A549 (cell line): ENCODE measurements around the gene CDT1.

Experiments used
- CBX2 ChIP-seq: fragments of 200-600 bp; sonication (generic); IDR thresholded peaks from 2 replicates; pipeline ENCODE4 v1.6.1; 2016; ENCODE audit warnings: low read depth, mild to moderate bottlenecking, borderline replicate concordance
- CEBPB ChIP-seq, 2 experiments: fragments of >200 bp in 1 of 2; sonication (Bioruptor Twin) in 1 of 2; formaldehyde crosslinking in 1 of 2; IDR thresholded peaks; 2 replicates each; pipeline ENCODE4 v1.6.1; 2012 to 2016
- EHMT2 ChIP-seq: fragments of 200-600 bp; sonication (generic); IDR thresholded peaks from 2 replicates; pipeline ENCODE4 v1.6.1; 2016; ENCODE audit warnings: antibody characterized with exemption, low read depth, mild to moderate bottlenecking, moderate library complexity
- EP300 ChIP-seq, 2 experiments: fragments of >200 bp; sonication (Bioruptor Twin); formaldehyde crosslinking; IDR thresholded peaks; 2 replicates in 1 of 2; 3 replicates in 1 of 2; pipeline ENCODE4 v1.6.1; 2016 to 2017
- HEYL ChIP-seq: fragments of 250-450 bp; sonication (Bioruptor Pico); IDR thresholded peaks from 2 replicates; pipeline ENCODE4 v1.8.0; 2021; ENCODE audit warnings: mild to moderate bottlenecking, moderate library complexity
- JUN ChIP-seq, 2 experiments: fragments of >200 bp; sonication (Bioruptor Twin); formaldehyde crosslinking; IDR thresholded peaks; 2 replicates in 1 of 2; 3 replicates in 1 of 2; pipeline ENCODE4 v1.6.1; 2016 to 2017
- NFE2L2 ChIP-seq: fragments of 150-350 bp; conservative IDR thresholded peaks from 2 replicates; pipeline ENCODE4 v1.6.1; 2014; ENCODE audit warnings: low read length
- NR3C1 ChIP-seq: fragments of >200 bp; sonication (Bioruptor Twin); formaldehyde crosslinking; IDR thresholded peaks from 3 replicates; pipeline ENCODE4 v1.6.1; 2017
- SMC3 ChIP-seq: fragments of >200 bp; sonication (Bioruptor Twin); formaldehyde crosslinking; IDR thresholded peaks from 3 replicates; pipeline ENCODE4 v1.6.1; 2018; ENCODE audit warnings: inconsistent platforms
- TF ChIP-seq, protein P1 (sequence below): fragments of >200 bp; sonication (Bioruptor Twin); formaldehyde crosslinking; IDR thresholded peaks from 3 replicates; pipeline ENCODE4 v1.5.1; 2016

DNA sequence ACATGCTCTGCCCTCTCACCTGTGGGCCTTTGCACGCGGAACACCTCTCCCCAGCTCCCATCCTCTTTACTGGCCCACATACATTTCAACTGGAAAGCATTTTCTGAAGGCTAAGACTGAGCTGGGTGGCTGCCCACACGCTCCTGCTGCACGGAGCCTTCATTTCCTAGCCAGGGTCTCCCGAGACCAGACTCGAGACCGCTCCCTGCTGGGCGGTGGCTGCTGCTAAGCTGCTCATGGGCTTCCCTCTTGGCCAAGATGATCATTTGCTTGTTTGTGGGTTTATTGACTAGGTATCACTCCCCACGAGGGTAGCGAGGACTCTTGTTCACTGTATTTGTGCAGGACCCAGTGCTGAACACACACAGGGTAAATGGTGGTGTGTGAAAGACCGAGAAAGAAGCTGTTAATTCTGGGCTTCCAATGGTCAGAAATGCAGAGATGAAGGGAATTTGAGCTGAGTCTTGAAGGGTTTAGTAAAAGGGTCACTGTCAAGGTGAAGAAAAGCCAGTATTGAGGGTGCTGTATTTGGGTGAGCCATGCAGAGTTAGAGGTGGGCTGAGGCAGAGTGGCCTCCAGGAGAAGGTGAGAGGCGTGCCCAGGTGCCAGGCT, 54.2 kb downstream of the CDT1 start:
- TF ChIP-seq NFE2L2 (no peak), JUN (IDR thresholded peaks at IDR 0.05) (no peak), CEBPB (IDR thresholded peaks at IDR 0.05) (no peak), EHMT2 (no peak), EP300 (IDR thresholded peaks at IDR 0.05) (no peak), HEYL (CRISPR knock-in tag) (no peak), NR3C1 (no peak), CBX2 (no peak), SMC3 (peak; percentile 50)
- TF ChIP-seq, protein P1, sequence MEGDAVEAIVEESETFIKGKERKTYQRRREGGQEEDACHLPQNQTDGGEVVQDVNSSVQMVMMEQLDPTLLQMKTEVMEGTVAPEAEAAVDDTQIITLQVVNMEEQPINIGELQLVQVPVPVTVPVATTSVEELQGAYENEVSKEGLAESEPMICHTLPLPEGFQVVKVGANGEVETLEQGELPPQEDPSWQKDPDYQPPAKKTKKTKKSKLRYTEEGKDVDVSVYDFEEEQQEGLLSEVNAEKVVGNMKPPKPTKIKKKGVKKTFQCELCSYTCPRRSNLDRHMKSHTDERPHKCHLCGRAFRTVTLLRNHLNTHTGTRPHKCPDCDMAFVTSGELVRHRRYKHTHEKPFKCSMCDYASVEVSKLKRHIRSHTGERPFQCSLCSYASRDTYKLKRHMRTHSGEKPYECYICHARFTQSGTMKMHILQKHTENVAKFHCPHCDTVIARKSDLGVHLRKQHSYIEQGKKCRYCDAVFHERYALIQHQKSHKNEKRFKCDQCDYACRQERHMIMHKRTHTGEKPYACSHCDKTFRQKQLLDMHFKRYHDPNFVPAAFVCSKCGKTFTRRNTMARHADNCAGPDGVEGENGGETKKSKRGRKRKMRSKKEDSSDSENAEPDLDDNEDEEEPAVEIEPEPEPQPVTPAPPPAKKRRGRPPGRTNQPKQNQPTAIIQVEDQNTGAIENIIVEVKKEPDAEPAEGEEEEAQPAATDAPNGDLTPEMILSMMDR: peak; percentile 63
